ENCODE results near the gene ZEB2.

Gene ZEB2

GRCh38 chr2:144526831-144527230, 6.9 kb upstream of the ZEB2 start:
- no peak for FAIRE-seq

GRCh38 chr2:144524118-144525009, 4.4 kb upstream of the ZEB2 start:
- no peak for FAIRE-seq

GRCh38 chr2:144523596-144524117, 3.7 kb upstream of the ZEB2 start:
- FAIRE-seq = no peak

GRCh38 chr2:144522897-144523595, 3.1 kb upstream of the ZEB2 start:
- FAIRE-seq = peak; percentile 26

- FAIRE-seq = no peak
These were observed 2.4 kb upstream of the ZEB2 start for GRCh38 chr2:144522176-144522896.

GRCh38 chr2:144521686-144522085, 1.8 kb upstream of the ZEB2 start:
- no peak for FAIRE-seq

GRCh38 chr2:144520756-144521487, 1.0 kb upstream of the ZEB2 start:
- no peak for FAIRE-seq

- FAIRE-seq = no peak
These were observed 354 bp downstream of the ZEB2 start for GRCh38 chr2:144519597-144519933.

GRCh38 chr2:144518748-144519596, 947 bp downstream of the ZEB2 start:
- FAIRE-seq = no peak

- no peak for FAIRE-seq
These were observed 1.8 kb downstream of the ZEB2 start for GRCh38 chr2:144517866-144518747.

- no peak for FAIRE-seq
These were observed 2.7 kb downstream of the ZEB2 start for GRCh38 chr2:144516981-144517865.

- FAIRE-seq = no peak
These were observed 3.4 kb downstream of the ZEB2 start for GRCh38 chr2:144516411-144516980.

GRCh38 chr2:144515696-144516410, 4.1 kb downstream of the ZEB2 start:
- FAIRE-seq = no peak

- FAIRE-seq = no peak
These were observed 4.7 kb downstream of the ZEB2 start for GRCh38 chr2:144515099-144515695.

GRCh38 chr2:144514616-144515091, 5.3 kb downstream of the ZEB2 start:
- no peak for FAIRE-seq

- no peak for FAIRE-seq
These were observed 6.4 kb downstream of the ZEB2 start for GRCh38 chr2:144513388-144514101.

- no peak for FAIRE-seq
These were observed 7.0 kb downstream of the ZEB2 start for GRCh38 chr2:144512891-144513351.
